Neural cell (in vitro differentiated cells): ENCODE data around the gene CLN6. TPM values are rescaled to one million over a fixed set of nuclear protein-coding genes. Genes with fewer than 3 reads are reported as not detected.

Experiments
- H2AFZ ChIP-seq: fragments of 200-600, 300-800 bp; sonication (generic), shearing (Covaris generic); 2 replicates; pipeline ENCODE4 v1.6.0; 2014; ENCODE audit warnings: low read depth, mild to moderate bottlenecking, antibody characterized with exemption, low read length, moderate library complexity
- H3F3A ChIP-seq: fragments of 200-600 bp; shearing (Covaris generic); 2 replicates; pipeline ENCODE4 v1.6.1; 2016; ENCODE audit warnings: mild to moderate bottlenecking, moderate library complexity, mixed read lengths, antibody characterized with exemption, low read length; ENCODE audit not compliant: insufficient read depth, poor library complexity, severe bottlenecking
- H3K27ac ChIP-seq: fragments of 200-600, 300-800 bp; sonication (generic), shearing (Covaris generic); 2 replicates; pipeline ENCODE4 v1.5.1; 2014; ENCODE audit warnings: mild to moderate bottlenecking, low read length, moderate library complexity
- H3K27me3 ChIP-seq: fragments of 300-800, 200-600 bp; sonication (generic), shearing (Covaris generic); 2 replicates; pipeline ENCODE4 v1.6.0; 2014; ENCODE audit warnings: mild to moderate bottlenecking, low read depth, low read length, moderate library complexity; ENCODE audit not compliant: insufficient read depth
- H3K36me3 ChIP-seq: fragments of 300-800, 200-600 bp; sonication (generic), shearing (Covaris generic); 2 replicates; pipeline ENCODE4 v1.5.1; 2014; ENCODE audit warnings: mild to moderate bottlenecking, antibody characterized with exemption, low read length, moderate library complexity; ENCODE audit not compliant: insufficient read depth
- H3K4me2 ChIP-seq: fragments of 300-800, 200-600 bp; sonication (generic), shearing (Covaris generic); 2 replicates; pipeline ENCODE4 v1.6.0; 2014; ENCODE audit warnings: mild to moderate bottlenecking, low read length
- H3K4me3 ChIP-seq: fragments of 300-800, 200-600 bp; sonication (generic), shearing (Covaris generic); 2 replicates; pipeline ENCODE4 v1.5.1; 2014; ENCODE audit warnings: mild to moderate bottlenecking, low read length, moderate library complexity
- H3K79me2 ChIP-seq: fragments of 200-600 bp; shearing (Covaris generic); replicated peaks from 2 replicates; pipeline ENCODE4 v1.6.0; 2014; ENCODE audit warnings: mild to moderate bottlenecking, low read length, moderate library complexity; ENCODE audit not compliant: insufficient read depth
- H3K9ac ChIP-seq: fragments of 300-800, 200-600 bp; sonication (generic), shearing (Covaris generic); 2 replicates; pipeline ENCODE4 v1.6.1; 2016; ENCODE audit warnings: mild to moderate bottlenecking, low read length, mixed read lengths
- H3K9me2 ChIP-seq: fragments of 200-600 bp; shearing (Covaris generic); 2 replicates; pipeline ENCODE4 v1.6.1; 2016; ENCODE audit warnings: mild to moderate bottlenecking, low read length, mixed read lengths; ENCODE audit not compliant: insufficient read depth
- H3K9me3 ChIP-seq: fragments of 200-600, 300-800 bp; sonication (generic), shearing (Covaris generic); 2 replicates; pipeline ENCODE4 v1.6.1; 2016; ENCODE audit warnings: mild to moderate bottlenecking, mixed run types, low read length, moderate library complexity, mixed read lengths
- H4K20me1 ChIP-seq: fragments of 200-600 bp; shearing (Covaris generic); 2 replicates; pipeline ENCODE4 v1.6.1; 2016; ENCODE audit warnings: mild to moderate bottlenecking, mixed run types; ENCODE audit not compliant: insufficient read depth
- CTCF ChIP-seq: fragments of 450-650 bp; IDR thresholded peaks from 2 replicates; pipeline ENCODE4 v1.5.1; 2014; ENCODE audit warnings: antibody characterized with exemption, mild to moderate bottlenecking, moderate library complexity; ENCODE audit not compliant: poor library complexity, severe bottlenecking
- EP300 ChIP-seq: fragments of 450-650 bp; conservative IDR thresholded peaks from 2 replicates; pipeline ENCODE4 v1.6.1; 2014; ENCODE audit warnings: antibody characterized with exemption, mild to moderate bottlenecking, moderate library complexity; ENCODE audit not compliant: poor library complexity, severe bottlenecking
- EZH2 ChIP-seq: fragments of 200-600, 300-800 bp; shearing (Covaris generic), sonication (generic); IDR thresholded peaks from 2 replicates; pipeline ENCODE4 v1.6.1; 2014; ENCODE audit warnings: antibody characterized with exemption, low read length, borderline replicate concordance, mild to moderate bottlenecking; ENCODE audit not compliant: insufficient read depth, poor library complexity, severe bottlenecking
- MXI1 ChIP-seq: fragments of 450-650 bp; conservative IDR thresholded peaks from 2 replicates; pipeline ENCODE4 v1.6.1; 2014; ENCODE audit warnings: antibody characterized with exemption, mild to moderate bottlenecking; ENCODE audit not compliant: poor library complexity, severe bottlenecking
- POLR2AphosphoS5 ChIP-seq: IDR thresholded peaks from 2 replicates; pipeline ENCODE4 v1.6.1; 2012
- RAD21 ChIP-seq: fragments of 450-650 bp; conservative IDR thresholded peaks from 2 replicates; pipeline ENCODE4 v1.6.1; 2014; ENCODE audit warnings: antibody characterized with exemption, mild to moderate bottlenecking, moderate library complexity
- REST ChIP-seq: IDR thresholded peaks from 2 replicates; pipeline ENCODE4 v1.6.1; 2012; ENCODE audit warnings: borderline replicate concordance
- SMC3 ChIP-seq: fragments of 450-650 bp; conservative IDR thresholded peaks from 2 replicates; pipeline ENCODE4 v1.6.1; 2014; ENCODE audit warnings: antibody characterized with exemption, mild to moderate bottlenecking, moderate library complexity; ENCODE audit not compliant: poor library complexity
- TAF1 ChIP-seq: IDR thresholded peaks from 2 replicates; pipeline ENCODE4 v1.6.1; 2012; ENCODE audit warnings: low read depth
- polyA plus RNA-seq: library from polyadenylated mRNA; depleted of rRNA; stranded (reverse); fragments of >200 nt; gene quantifications from 2 replicates; pipeline ENCODE4 v1.2.3, GENCODE V29; 2014

The CLN6 gene
- polyA plus RNA-seq, 1 donor from 2014 or later, result 4.9 TPM

- Histone ChIP-seq H3K36me3 (no peaks in the 10 kb centered on the region), H3K4me3 (no peak overlapping the region), H4K20me1 (no peaks in the 10 kb centered on the region), H3K4me2 (no peak overlapping the region), H2AFZ (no peak overlapping the region), H3K27ac (no peak overlapping the region), H3K9me3 (no peaks in the 10 kb centered on the region), H3K27me3 (no peaks in the 10 kb centered on the region), H3K79me2 (no peaks in the 10 kb centered on the region), H3F3A (no peaks in the 10 kb centered on the region), H3K9ac (no peak overlapping the region), H3K9me2 (no peaks in the 10 kb centered on the region)
- no peak for TF ChIP-seq RAD21
- no peak for TF ChIP-seq MXI1
- no peak for TF ChIP-seq EP300
- TF ChIP-seq EZH2, result no peak
- TF ChIP-seq SMC3, result no peak
- TF ChIP-seq POLR2AphosphoS5, result no peak
- no peak for TF ChIP-seq REST
- TF ChIP-seq CTCF, result no peak
- TF ChIP-seq TAF1, result no peak
These were observed 19.7 kb downstream of the CLN6 start for GRCh38 chr15:68209735-68210408.

- Histone ChIP-seq H3K4me3 (no peak overlapping the region), H3K27me3 (no peaks in the 10 kb centered on the region), H3K9ac (no peak overlapping the region), H3K79me2 (no peaks in the 10 kb centered on the region), H2AFZ (no peak overlapping the region), H3K9me2 (no peaks in the 10 kb centered on the region), H3K4me2 (no peak overlapping the region), H4K20me1 (no peaks in the 10 kb centered on the region), H3K36me3 (no peaks in the 10 kb centered on the region), H3K9me3 (no peaks in the 10 kb centered on the region), H3F3A (no peaks in the 10 kb centered on the region), H3K27ac (no peak overlapping the region)
- TF ChIP-seq EP300 (no peak), POLR2AphosphoS5 (no peak), TAF1 (no peak), RAD21 (no peak), CTCF (no peak), MXI1 (no peak), SMC3 (no peak), REST (no peak), EZH2 (no peak)
These were observed 20.3 kb downstream of the CLN6 start for GRCh38 chr15:68209272-68209671.
